NCI-H146 treated with DMSO at 0.1 percent for 48 hours (cell line): Measurements from ENCODE around the gene ZNF276.
"Not testable (repeated sequence)": the region's sequence is repeated elsewhere in the genome, so short reads cannot be mapped to it uniquely, and the experiment has no call there.

ENCODE experiments used
- DNase-seq: peaks from one replicate; lab custom pipeline; 2025; ENCODE audit not compliant: unreplicated experiment; lab: John Stamatoyannopoulos, UW

Gene ZNF276

DNA sequence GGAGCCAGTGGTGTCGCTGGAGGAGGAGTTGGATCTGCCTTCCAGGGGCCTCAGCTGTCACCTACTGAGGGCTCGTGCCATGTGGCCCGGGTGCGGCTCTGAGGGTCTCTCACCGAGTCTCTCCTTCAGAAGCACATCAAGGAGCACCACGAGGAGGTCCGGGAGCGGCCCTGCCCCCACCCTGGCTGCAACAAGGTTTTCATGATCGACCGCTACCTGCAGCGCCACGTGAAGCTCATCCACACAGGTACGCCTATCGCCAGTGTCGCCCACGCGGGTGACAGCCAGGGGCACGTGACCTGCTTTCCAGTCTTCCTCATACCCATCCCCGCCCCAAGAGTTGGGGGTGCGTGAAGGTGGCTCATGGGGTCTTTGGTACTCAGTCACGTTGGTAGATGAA is 12.5 kb downstream of the ZNF276 start:
- DNase-seq, result no peak

DNA sequence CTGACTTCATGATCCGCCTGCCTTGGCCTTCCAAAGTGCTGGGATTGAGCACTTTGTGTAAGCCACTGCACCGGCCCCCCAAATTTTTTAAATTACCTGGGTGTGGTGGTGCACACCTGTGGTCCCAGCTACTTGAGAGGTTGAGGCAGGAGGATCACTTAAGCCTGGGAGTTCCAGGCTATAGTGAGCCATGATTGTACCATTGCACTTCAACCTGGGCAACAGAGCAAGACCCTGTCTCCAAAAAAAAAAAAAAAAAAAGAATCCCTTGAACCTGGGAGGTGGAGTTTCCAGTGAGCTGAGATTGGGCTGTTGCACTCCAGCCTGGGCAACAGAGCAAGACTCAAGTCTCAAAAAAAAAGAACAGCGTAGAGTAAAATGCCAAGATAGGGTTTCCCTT is 15.2 kb downstream of the ZNF276 start:
- DNase-seq, result no peak

DNA sequence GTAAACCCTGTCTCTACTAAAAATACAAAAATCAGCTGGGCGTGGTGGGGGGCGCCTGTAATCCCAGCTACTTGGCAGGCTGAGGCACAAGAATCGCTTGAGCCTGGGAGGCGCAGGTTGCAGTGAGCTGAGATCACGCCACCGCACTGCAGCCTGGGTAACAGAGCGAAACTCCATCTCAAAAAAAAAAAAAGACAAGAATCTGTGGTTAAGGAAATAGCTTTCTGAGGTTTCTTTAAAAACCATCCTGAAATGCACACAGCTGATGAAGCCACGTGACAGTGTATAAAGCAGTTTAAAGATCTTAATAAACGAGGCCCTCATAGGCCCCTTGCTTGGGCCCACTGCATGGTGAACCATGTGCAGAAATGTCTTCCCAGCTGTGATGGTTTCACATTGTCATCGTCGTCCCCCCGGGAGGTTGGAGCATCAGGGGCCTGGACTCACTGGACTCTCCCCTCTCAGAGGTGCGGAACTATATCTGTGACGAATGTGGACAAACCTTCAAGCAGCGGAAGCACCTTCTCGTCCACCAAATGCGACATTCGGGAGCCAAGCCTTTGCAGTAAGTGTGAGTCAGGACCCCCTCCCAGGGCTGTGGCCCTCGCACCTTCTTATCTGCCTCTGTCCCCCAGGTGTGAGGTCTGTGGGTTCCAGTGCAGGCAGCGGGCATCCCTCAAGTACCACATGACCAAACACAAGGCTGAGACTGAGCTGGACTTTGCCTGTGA is 16.2 kb downstream of the ZNF276 start:
- no peak for DNase-seq

DNA sequence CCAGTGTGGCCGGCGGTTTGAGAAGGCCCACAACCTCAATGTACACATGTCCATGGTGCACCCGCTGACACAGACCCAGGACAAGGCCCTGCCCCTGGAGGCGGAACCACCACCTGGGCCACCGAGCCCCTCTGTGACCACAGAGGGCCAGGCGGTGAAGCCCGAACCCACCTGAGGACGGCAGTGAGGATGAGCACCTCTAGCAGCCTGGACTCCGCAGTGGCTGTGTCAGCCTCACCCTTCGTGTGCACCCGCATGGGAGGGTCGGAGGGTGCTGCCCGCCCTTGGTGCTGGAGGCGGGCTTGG is 16.7 kb downstream of the ZNF276 start:
- DNase-seq, result no peak

DNA sequence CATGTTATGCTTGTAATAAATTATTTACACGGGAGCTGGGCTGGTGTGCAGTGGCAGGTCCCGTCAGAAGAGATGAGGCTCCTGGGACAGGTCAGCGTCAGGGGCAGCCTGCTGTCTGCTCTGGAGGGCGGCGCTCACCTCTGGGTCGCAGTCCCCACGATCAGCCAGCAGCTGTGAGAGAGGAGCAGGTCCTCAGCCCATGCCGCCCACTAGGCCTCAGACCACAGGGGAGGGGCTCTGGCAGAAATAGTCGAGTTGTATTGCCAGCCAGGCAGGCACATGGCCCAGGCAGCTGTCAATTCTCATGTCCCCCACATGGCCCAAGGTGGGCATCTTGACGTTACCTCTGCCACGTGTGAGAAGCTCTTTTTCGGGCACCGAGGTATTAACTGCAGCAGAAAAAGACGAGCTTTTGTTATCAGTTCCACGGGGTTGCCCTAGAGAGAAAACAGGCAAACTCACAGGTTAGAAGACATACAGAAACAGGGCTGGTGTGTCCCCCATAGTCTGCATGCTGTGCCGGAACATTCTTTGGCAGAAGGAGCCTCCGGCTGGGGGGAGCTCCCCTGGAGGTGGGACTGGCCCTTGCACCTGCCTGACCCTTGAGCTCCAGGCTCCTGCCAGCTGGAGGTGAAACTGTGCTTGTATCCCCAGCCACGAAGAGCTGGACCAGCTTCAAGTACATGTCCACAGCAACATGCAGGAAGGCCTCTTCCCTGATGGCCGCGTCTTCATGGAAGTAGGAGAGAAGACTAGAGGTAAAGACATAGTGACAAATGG is 17.4 kb downstream of the ZNF276 start:
- no peak for DNase-seq

DNA sequence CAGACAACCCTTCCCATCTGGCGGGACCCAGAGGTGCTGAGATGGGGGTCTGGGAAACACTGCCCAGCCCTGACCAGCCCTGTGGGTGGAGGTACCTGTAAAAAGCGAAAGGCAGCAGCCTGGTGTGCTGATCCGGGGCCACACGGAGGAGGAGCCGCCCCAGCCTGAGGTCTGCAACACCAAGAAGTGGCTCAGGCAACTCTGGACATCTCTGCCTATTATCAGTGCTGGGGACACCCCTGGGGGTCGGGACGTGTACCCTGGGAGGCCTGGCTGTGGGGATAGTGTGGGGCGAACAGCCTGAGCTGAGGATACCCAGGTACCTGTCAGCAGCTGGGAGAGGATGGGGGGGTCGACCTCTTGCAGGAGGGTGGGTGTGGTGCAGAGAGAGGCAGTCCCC is 18.0 kb downstream of the ZNF276 start:
- DNase-seq, result no peak

DNA sequence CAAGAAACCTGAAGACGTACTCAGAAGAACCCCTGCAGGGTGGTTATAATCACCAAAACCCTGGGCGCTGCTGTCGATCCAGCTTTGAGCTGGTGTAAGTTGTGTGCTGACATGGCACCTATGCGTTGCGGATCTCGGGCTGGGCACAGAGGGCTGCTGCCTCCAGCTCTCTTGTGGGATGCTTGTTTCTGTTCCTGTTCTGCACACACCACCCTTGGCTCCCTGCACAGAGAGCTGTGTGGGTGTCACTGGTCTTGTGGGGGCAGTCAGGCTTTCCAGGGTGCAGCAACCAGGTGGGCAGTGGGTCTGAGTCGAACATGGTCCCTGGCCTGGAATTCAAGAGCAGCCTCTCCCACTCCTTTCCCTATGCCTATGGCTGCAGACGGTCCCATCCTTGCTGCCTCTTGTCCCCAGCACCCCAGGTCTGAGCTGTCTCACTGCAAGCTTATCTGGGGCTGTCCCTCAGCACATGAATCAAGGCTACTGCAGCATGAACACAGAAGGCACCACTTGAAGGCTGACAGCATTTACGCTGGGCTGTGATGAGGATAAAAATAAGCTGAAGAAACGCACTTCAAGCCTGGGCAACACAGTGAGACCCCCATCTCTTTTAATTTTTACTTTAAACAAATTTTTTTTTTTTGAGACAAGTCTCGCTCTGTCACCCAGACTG is 20.1 kb downstream of the ZNF276 start:
- DNase-seq, result no peak

DNA sequence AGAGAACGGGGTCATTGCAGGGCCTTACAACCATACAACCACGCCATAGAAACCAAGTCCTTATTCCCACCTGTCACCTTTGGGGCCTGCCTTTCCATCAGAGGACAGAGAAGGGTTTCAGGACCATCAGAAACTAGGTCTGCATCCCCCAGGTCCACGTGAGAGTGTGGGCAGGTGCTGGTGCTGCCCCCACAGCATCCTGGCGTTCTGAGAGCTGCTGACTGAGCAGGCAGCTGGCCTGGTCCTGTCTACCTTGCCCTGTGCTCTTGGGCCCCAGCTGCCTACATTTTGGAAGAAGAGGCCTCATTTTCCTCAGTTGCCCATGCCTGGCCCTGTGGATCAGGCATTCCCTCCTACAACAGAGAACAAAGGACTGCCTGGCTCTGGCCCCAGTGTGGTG is 21.6 kb downstream of the ZNF276 start:
- no peak for DNase-seq

DNA sequence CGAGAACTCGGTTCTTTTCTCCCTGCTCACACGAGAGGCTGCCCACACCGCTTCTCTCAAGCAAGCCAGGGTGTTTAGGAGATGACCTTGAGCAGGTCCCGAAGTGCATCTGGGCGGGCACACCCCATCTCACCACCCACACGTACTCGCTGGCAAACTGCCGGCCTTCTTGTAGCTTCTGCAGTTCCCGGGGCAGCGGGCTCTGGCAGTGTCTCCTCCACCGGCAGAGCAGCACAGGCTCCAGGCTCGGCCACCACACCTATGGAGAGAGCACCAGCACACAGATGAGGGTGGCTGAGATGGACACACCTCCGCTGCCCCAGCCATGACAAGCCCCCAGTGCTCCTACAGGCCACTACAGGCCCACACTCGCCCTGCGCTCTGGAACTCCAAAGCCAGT is 23.5 kb downstream of the ZNF276 start:
- DNase-seq, result no peak

DNA sequence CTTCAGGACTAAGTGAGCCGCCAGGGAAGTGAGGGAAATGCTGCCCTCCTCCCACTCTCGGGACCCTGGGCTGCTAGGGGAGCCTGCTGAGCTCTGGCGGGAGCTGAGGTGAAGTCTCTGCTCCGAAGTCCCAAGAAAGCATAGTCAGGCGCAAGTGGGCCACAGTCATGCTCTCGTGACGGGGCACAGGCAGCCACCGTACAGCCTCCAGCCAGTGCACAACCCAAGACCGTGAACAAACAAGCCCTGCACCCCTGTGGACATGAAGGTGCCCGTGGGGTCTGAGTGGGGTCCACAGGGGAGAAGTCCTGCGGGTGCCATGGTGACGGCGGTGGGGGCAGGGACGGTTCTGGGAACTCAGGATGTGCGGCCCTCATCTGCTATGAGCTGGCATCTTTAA is 24.7 kb downstream of the ZNF276 start:
- DNase-seq, result no peak

DNA sequence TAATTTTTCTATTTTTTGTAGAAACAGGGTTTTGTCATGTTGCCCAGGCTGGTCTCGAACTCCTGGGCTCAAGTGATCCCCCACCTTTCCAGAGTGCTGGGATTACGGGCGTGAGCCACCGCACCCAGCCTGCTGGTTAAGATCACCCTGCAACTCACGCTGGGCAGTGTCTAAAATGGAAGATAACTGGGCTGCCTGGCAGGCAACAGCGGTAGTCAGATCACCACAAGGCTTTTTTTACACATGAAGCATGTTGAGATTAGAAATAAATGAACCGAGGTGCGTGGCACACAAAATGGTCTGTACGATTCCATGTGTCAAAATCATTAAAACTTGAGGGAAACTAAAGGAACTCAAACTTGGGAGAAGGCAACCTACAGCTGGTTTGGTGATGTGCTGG is 26.7 kb downstream of the ZNF276 start:
- no peak for DNase-seq

DNA sequence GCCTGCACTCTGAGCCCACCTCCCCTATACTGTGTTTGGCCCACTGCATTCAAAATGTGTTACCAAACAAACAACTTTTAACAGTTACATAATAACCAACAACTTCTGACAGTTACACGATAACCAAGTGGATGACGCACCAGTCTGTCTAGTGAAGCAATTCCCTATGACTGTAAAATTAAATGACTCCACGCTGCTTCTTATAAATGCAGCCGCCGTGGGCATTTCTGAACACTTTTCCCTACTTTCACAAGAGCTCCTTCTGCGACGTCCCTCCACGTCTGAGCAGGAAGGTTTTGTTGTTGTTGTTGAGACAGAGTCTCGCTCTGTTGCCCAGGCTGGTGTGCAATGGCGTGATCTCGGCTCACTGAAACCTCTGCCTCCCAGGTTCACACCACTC is 27.6 kb downstream of the ZNF276 start:
- no peak for DNase-seq

DNA sequence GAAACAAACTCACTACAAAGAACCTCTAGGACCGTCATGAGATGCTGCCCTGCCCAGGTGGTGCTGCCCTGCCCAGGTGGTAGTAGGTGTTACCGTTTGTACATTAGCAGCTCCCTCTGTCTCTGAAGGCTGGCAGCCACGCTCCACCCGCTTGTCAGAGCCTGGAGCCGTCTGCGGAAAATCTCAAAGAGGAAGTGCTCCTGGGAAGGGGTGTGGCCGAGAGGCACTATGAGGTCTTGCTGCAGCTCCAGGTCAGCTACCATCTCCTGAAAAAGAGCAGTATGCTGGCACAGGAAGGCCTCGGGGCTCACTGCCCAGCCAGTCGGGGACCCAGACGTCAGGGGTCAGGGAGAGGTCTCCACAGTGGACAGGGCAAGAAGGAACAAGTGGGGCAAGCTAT is 28.3 kb downstream of the ZNF276 start:
- no peak for DNase-seq

DNA sequence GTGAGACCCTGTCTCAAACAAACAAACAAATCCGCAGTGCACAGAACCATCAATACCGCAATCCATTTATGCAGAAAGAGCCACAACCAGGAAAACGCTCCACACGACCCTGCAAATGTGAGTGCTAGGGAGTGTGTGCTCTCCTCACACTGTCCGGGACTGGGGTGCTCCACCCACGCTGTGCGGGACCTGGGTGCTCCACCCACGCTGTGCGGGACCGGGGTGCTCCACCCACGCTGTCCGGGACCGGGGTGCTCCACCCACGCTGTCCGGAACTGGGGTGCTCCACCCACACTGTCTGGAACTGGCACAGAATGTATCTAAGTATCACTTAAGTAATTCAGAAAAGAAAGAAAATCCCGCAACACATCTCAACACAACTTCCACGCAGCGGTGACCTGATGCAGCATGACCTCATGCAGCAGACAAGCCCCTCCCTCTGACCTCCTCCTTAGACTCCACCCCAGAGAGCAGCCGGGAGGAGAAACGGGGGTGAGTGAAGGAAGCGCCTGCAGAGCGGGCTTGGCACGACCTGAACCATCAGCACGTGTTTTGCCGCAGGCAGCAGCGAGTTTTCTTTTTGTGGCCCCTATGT is 38.5 kb downstream of the ZNF276 start:
- no peak for DNase-seq

DNA sequence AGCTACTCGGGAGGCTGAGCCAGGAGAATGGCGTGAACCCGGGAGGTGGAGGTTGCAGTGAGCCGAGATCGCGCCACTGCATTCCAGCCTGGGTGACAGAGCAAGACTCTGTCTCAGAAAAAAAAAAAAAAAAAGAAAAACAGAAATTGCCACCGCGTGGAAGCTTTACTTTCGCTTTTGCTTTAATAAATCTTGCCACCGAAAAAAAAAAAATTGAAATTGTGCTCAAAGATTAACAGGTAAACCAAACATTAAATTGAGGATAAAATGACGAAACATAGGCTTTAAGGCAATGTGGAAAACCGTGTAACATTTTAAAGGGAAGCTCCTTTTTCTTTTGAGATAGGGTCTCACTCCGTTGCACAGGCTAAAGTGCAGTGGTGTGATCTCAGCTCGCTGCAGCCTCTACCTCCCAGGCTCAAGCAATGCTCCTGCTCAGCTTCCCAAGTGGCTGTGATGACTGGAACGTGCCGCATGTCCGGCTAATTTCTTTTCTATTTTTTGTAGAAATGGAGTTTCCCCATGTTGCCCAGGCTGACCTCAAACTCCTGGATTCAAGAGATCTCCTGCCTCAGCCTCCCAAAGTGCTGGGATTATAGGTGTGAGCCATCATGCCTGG is 40.1 kb downstream of the ZNF276 start:
- no peak for DNase-seq

DNA sequence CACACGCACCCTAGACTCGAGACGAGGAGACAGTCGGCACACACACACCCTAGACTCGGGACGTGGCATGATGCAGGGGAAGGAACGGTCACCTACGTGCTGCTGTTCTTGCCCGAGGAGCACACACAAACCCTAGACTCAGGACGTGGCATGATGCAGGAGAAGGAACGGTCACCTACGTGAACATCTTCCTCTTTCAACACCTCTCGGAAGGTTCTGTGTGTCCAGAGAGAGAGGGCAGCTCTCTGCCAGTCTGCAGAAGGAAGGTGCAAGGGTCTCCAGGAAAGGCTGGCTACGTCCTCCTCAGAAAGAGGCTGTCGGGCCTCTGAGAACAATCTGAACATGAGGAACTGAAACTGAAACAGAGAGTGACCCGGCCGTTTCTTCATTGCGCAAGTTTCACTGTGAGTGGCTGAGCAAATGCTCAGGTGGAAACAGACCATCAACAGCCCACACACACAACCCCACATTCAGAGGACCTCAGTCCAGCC is 43.4 kb downstream of the ZNF276 start:
- DNase-seq, result no peak

DNA sequence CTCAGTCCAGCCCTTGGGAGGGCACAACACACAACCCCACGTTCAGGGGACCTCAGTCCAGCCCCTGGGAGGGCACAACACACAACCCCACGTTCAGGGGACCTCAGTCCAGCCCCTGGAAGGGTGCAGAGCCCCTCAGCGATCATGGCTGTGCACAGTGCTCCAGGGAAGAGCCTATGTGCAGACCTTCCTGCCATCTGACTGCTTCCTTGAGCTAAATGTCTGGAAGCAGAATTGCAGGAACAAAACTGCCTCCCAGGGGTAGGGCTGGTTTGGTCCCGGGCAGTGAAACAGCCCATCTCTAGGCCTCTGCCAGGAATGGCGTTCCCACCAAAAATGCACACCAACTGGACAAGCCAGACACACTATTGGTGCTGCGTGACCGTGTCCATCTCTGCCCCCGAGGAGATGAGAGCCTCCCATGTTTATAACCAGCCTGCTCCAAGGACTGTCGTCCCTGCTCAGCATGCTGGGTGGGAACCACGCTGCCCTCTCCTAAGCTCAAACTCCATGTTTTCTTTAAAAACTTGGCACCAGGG is 44.0 kb downstream of the ZNF276 start:
- no peak for DNase-seq

DNA sequence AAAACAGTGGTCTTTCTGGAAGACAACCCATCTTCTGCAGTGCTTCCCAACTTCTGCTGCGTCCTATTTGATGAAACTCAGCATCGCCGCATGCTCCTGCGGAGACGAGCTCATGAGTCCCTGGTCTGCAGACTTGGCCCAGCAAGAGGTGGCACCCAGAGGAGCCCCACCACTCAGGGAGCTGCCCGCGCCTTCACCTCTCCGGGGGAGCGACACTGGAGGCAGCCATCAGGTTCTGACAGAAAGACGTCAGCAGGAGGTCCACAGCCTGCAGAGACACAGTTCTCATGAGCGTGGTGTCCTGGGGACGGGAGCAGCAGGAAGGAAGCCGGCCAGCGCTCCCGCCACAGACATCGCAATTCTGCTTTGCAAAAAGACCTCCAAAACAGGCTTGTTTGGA is 49.0 kb downstream of the ZNF276 start:
- DNase-seq, result no peak

DNA sequence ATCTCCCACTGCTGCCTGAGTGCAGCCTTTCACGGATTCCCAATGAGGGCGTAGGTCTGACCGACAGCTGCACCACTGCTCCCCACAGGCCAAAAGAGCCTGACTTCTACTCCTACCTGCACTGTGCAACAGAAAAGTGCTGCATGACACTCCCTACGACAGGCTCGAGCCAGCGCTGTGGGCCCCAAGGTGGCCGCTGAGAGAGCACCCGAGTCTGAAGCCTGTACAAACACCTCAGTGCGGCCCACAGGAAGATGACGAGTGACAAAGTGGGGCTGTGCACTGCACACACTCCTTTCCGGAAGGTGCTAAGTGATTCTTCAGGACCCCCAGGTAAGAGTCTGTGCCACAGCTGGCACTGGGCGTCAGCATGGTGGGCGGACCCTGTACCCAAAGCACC is 53.9 kb downstream of the ZNF276 start:
- no peak for DNase-seq

DNA sequence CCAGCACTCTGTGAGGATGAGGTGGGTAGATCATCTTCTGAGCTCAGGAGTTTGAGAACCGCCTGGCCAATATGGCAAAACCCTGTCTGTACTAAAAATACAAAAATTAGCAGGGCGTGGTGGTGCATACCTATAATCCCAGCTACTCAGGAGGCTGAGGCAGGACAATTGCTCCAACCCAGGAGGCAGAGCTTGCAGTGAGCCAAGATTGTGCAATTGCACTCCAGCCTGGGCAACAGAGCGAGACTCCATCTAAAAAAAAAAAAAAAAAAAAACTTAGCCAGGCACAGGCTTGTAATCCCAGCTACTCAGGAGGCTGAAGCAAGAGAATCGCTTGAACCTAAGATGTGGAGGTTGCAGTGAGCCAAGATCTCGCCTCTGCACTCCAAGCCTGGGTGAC is 56.9 kb downstream of the ZNF276 start:
- not testable (repeated sequence) for DNase-seq

DNA sequence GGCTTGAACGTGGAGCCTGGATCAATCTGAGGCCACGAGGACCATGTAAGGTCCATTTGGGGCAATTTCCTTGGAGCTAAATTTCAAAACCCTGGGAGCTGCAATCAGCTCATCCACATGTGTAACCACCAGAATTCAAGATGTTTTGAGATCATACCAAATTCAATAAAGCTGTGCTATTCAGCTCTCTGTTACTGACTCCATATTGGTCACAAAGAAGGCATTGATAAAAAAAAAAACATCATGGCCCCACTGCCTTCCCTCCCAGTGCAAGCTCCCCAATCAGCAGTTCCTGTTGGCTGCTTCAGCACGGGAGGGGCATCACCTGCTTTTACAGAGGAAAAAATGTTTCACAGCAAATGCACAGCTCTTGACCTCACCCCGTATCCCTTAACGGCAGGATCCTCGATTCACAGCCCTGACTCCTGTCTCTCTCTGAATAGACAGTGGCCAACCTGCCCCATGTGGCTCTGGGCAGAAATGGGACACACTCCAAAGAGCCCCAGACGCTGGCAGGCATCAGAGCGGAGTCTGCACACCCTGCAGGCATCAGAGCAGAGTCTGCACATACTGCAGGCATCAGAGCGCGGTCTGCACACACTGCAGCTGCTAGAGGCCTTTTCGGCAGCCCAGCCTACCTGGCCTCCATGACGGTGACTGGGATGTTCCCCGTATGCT is 58.0 kb downstream of the ZNF276 start:
- no peak for DNase-seq
